ENCODE data around the gene C13orf46.

GRCh38 chr13:113982296-113982661 lies 8.4 kb upstream of the C13orf46 start:
- TF ChIP-seq MXI1 (IDR thresholded peaks at IDR 0.05; ENCODE audit: low read depth, low read length), result no peak
- no peak for TF ChIP-seq CTCF (IDR thresholded peaks at IDR 0.05 in 2 of 3, conservative IDR thresholded peaks at IDR 0.05 in 1 of 3; ENCODE audit: control insufficient read depth in 2 of 3, extremely low read depth in 1 of 3, insufficient read depth in 1 of 3, low read depth in 3 of 3, low read length in 3 of 3)
- no peak for TF ChIP-seq ZNF687 (IDR thresholded peaks at IDR 0.05)
- TF ChIP-seq BHLHE40 (IDR thresholded peaks at IDR 0.05; ENCODE audit: borderline replicate concordance in 1 of 2, low read depth in 2 of 2, low read length in 1 of 2), result no peak
